CD4-positive, alpha-beta T cell treated with Interleukin-12 subunit alpha and Interleukin-12 subunit beta, for 1 hour (primary cell): ENCODE results near the gene FBXO17.
"Not testable (repeated sequence)": the region's sequence is repeated elsewhere in the genome, so short reads cannot be mapped to it uniquely, and the experiment has no call there.

Experiments used
- DNase-seq: peaks from one replicate; pipeline ENCODE4 v3.0.0-alpha.2; 2020

FBXO17 gene

GRCh38 chr19:38979812-38980211, 4.3 kb upstream of the FBXO17 start:
- DNase-seq = no peak

GRCh38 chr19:38978326-38978689, 2.8 kb upstream of the FBXO17 start:
- no peak for DNase-seq

GRCh38 chr19:38977445-38978325, 2.1 kb upstream of the FBXO17 start:
- DNase-seq = no peak

- DNase-seq = no peak
Measured at GRCh38 chr19:38975861-38976271, 324 bp upstream of the FBXO17 start.

- no peak for DNase-seq
Measured at GRCh38 chr19:38974624-38975213, 823 bp downstream of the FBXO17 start.

GRCh38 chr19:38971672-38972071, 3.9 kb downstream of the FBXO17 start:
- no peak for DNase-seq

GRCh38 chr19:38970664-38971532, 4.6 kb downstream of the FBXO17 start:
- no peak for DNase-seq

GRCh38 chr19:38966149-38966548, 9.4 kb downstream of the FBXO17 start:
- not testable (repeated sequence) for DNase-seq

- no peak for DNase-seq
Measured at GRCh38 chr19:38964738-38965137, 10.8 kb downstream of the FBXO17 start.

- DNase-seq = no peak
Measured at GRCh38 chr19:38959618-38960017, 15.9 kb downstream of the FBXO17 start.

- DNase-seq = no peak
Measured at GRCh38 chr19:38958301-38958700, 17.2 kb downstream of the FBXO17 start.

- no peak for DNase-seq
Measured at GRCh38 chr19:38956264-38956663, 19.3 kb downstream of the FBXO17 start.

- no peak for DNase-seq
Measured at GRCh38 chr19:38953677-38954076, 21.9 kb downstream of the FBXO17 start.

GRCh38 chr19:38952395-38953165, 23.0 kb downstream of the FBXO17 start:
- DNase-seq = peak; percentile 58

GRCh38 chr19:38951187-38951586, 24.4 kb downstream of the FBXO17 start:
- no peak for DNase-seq

GRCh38 chr19:38949580-38950367, 25.8 kb downstream of the FBXO17 start:
- DNase-seq = peak; percentile 87

- DNase-seq = no peak
Measured at GRCh38 chr19:38946229-38947010, 29.1 kb downstream of the FBXO17 start.

GRCh38 chr19:38945562-38946228, 29.8 kb downstream of the FBXO17 start:
- DNase-seq = no peak

- DNase-seq = no peak
Measured at GRCh38 chr19:38944981-38945506, 30.5 kb downstream of the FBXO17 start.
